OCI-LY1 (cell line): ENCODE results near the gene RELB.

ENCODE experiments used
- H2AFZ ChIP-seq: fragments of 200-600 bp; sonication (generic), shearing (Covaris generic); 2 replicates; pipeline ENCODE4 v1.6.0; 2014; ENCODE audit warnings: antibody characterized with exemption, mild to moderate bottlenecking, low read length
- H3F3A ChIP-seq: fragments of 200-600 bp; sonication (generic), shearing (Covaris generic); 2 replicates; pipeline ENCODE4 v1.6.0; 2014; ENCODE audit warnings: mild to moderate bottlenecking, antibody characterized with exemption, low read length, moderate library complexity; ENCODE audit not compliant: insufficient read depth
- H3K27ac ChIP-seq: fragments of 200-600 bp; sonication (generic); 2 replicates; pipeline ENCODE4 v1.5.1; 2014; ENCODE audit warnings: low read length, mixed run types, mild to moderate bottlenecking, low read depth; ENCODE audit not compliant: poor library complexity, severe bottlenecking
- H3K27me3 ChIP-seq: fragments of 200-600 bp; sonication (generic); 2 replicates; pipeline ENCODE4 v1.6.0; 2014; ENCODE audit warnings: antibody characterized with exemption, mild to moderate bottlenecking, low read length, moderate library complexity; ENCODE audit not compliant: insufficient read depth
- H3K36me3 ChIP-seq: fragments of 200-600 bp; sonication (generic); 2 replicates; pipeline ENCODE4 v1.6.1; 2014; ENCODE audit warnings: mild to moderate bottlenecking, antibody characterized with exemption, low read length, moderate library complexity, mixed read lengths; ENCODE audit not compliant: insufficient read depth
- H3K4me1 ChIP-seq: fragments of 200-600 bp; sonication (generic); 2 replicates; pipeline ENCODE4 v1.5.1; 2014; ENCODE audit warnings: mild to moderate bottlenecking, low read length, moderate library complexity; ENCODE audit not compliant: insufficient read depth, severe bottlenecking
- H3K4me2 ChIP-seq: fragments of 200-600 bp; sonication (generic), shearing (Covaris generic); 2 replicates; pipeline ENCODE4 v1.6.1; 2014; ENCODE audit warnings: low read length
- H3K4me3 ChIP-seq: fragments of 200-600 bp; sonication (generic); 2 replicates; pipeline ENCODE4 v1.5.1; 2014; ENCODE audit warnings: low read length, low read depth, mild to moderate bottlenecking, mixed read lengths; ENCODE audit not compliant: poor library complexity, severe bottlenecking
- H3K79me2 ChIP-seq: fragments of 200-600 bp; shearing (Covaris generic); 2 replicates; pipeline ENCODE4 v1.6.1; 2016; ENCODE audit warnings: mixed run types, low read length, mixed read lengths; ENCODE audit not compliant: insufficient read depth
- H3K9ac ChIP-seq: fragments of 200-600 bp; sonication (generic), shearing (Covaris generic); 2 replicates; pipeline ENCODE4 v1.6.1; 2014; ENCODE audit warnings: mild to moderate bottlenecking, low read length, mixed read lengths
- H3K9me2 ChIP-seq: fragments of 200-600 bp; sonication (generic), shearing (Covaris generic); 2 replicates; pipeline ENCODE4 v1.6.1; 2014; ENCODE audit warnings: low read depth, mild to moderate bottlenecking, low read length, mixed read lengths
- H3K9me3 ChIP-seq: fragments of 200-600 bp; shearing (Covaris generic); 2 replicates; pipeline ENCODE4 v1.6.1; 2014; ENCODE audit warnings: low read length, mixed read lengths
- H4K20me1 ChIP-seq: fragments of 200-600 bp; sonication (generic), shearing (Covaris generic); 2 replicates; pipeline ENCODE4 v1.6.0; 2016; ENCODE audit warnings: mild to moderate bottlenecking, low read length; ENCODE audit not compliant: insufficient read depth
- EZH2 ChIP-seq: fragments of 200-600 bp; sonication (generic), shearing (Covaris generic); IDR thresholded peaks from 2 replicates; pipeline ENCODE4 v1.8.0; 2017; ENCODE audit warnings: borderline replicate concordance, mixed run types, mild to moderate bottlenecking, antibody characterized with exemption, low read length, moderate library complexity, mixed read lengths
- TF ChIP-seq, protein P1 (sequence below): fragments of 200-600 bp; sonication (generic), shearing (Covaris generic); IDR thresholded peaks from 2 replicates; pipeline ENCODE4 v1.5.1; 2017; ENCODE audit warnings: mild to moderate bottlenecking, antibody characterized with exemption, low read length, moderate library complexity, mixed read lengths

RELB gene

GRCh38 chr19:45076029-45076850, 75.0 kb downstream of the RELB start, which contains the start of gene ZNF296:
Gene ZNF296, minus strand, starts transcription at chr19:45076478. Its CDS starts 105 bp downstream, at chr19:45076373.
- H3K4me2 ChIP-seq = peak within 1 kb of the TSS; percentile 78
- H3K79me2 ChIP-seq = peaks cover 20% of the 10 kb centered on the region
- no peaks in the 10 kb centered on the region for H3K9me2 ChIP-seq
- no peak for TF ChIP-seq EZH2
- TF ChIP-seq, protein P1, sequence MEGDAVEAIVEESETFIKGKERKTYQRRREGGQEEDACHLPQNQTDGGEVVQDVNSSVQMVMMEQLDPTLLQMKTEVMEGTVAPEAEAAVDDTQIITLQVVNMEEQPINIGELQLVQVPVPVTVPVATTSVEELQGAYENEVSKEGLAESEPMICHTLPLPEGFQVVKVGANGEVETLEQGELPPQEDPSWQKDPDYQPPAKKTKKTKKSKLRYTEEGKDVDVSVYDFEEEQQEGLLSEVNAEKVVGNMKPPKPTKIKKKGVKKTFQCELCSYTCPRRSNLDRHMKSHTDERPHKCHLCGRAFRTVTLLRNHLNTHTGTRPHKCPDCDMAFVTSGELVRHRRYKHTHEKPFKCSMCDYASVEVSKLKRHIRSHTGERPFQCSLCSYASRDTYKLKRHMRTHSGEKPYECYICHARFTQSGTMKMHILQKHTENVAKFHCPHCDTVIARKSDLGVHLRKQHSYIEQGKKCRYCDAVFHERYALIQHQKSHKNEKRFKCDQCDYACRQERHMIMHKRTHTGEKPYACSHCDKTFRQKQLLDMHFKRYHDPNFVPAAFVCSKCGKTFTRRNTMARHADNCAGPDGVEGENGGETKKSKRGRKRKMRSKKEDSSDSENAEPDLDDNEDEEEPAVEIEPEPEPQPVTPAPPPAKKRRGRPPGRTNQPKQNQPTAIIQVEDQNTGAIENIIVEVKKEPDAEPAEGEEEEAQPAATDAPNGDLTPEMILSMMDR = no peak
- peaks cover 72% of the 10 kb centered on the region for H3K4me1 ChIP-seq
- no peaks in the 10 kb centered on the region for H4K20me1 ChIP-seq
- peak within 1 kb of the TSS; percentile 83 for H3K4me3 ChIP-seq
- H3K36me3 ChIP-seq = peaks cover 29% of the 10 kb centered on the region
- H2AFZ ChIP-seq = no peak within 1 kb of the TSS
- H3K27me3 ChIP-seq = no peaks in the 10 kb centered on the region
- peak within 1 kb of the TSS; percentile 96 for H3K9ac ChIP-seq
- H3K9me3 ChIP-seq = no peaks in the 10 kb centered on the region
- peaks cover 13% of the 10 kb centered on the region for H3F3A ChIP-seq
- peak within 1 kb of the TSS; percentile 89 for H3K27ac ChIP-seq

DNA sequence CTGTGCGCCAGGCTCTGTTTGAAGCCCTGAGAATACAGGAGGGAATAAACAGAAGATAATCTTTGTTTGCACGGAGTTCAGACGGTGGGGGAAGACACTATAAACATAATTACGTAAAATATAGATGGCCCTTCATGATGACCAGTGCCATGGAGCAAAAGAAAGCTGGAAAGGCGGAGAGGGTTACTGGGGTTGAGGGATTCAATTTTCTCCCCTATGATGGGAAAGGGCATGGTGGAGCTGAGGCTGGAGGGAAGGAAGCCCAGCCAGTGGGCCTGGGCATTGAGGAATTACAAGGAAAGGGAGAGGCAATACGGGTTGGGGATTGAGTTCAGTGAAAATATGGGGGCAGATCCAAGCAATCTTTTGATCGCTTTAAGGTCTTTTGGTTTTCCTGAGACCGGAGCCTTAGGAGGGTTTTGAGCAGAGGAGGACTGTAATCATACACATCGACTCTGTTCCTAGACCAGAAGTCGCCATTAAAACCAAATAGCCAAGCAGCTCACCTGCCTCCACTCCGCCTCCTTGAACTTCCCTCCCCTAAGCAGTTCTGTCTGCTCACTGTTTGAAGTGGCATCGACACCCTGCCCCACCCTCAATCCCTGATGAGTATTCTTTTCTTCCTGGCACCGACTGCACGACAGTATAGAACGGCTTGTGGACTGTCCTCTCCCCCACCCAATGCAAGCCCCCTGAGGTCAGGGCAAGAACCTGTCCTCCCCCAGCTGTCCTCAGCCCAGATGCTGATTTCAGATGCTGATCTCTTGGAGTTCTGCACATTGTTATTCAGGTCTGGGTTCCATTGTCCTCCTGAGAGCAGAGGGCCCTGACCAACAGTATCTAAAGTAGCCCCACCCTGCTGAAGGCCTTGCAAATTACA, 75.8 kb downstream of the RELB start:
- H3K36me3 ChIP-seq = peaks cover 29% of the 10 kb centered on the region
- H3K4me3 ChIP-seq = peak overlapping the region; percentile 83
- peak overlapping the region; percentile 96 for H3K9ac ChIP-seq
- no peak overlapping the region for H2AFZ ChIP-seq
- peak overlapping the region; percentile 85 for H3K27ac ChIP-seq
- H3K9me2 ChIP-seq = no peaks in the 10 kb centered on the region
- no peaks in the 10 kb centered on the region for H3K27me3 ChIP-seq
- peaks cover 28% of the 10 kb centered on the region for H3K79me2 ChIP-seq
- no peaks in the 10 kb centered on the region for H4K20me1 ChIP-seq
- TF ChIP-seq, protein P1 = no peak
- no peak for TF ChIP-seq EZH2
- peaks cover 13% of the 10 kb centered on the region for H3F3A ChIP-seq
- H3K9me3 ChIP-seq = no peaks in the 10 kb centered on the region
- peak overlapping the region; percentile 78 for H3K4me2 ChIP-seq
- peaks cover 66% of the 10 kb centered on the region for H3K4me1 ChIP-seq

GRCh38 chr19:45078390-45079062, 77.3 kb downstream of the RELB start:
- peaks cover 13% of the 10 kb centered on the region for H3F3A ChIP-seq

More at GRCh38 chr19:45078390-45079062, 77.3 kb downstream of the RELB start:
- H3K79me2 ChIP-seq = peaks cover 38% of the 10 kb centered on the region
- no peaks in the 10 kb centered on the region for H3K9me2 ChIP-seq
- H3K36me3 ChIP-seq = peaks cover 36% of the 10 kb centered on the region
- TF ChIP-seq EZH2 = no peak
- TF ChIP-seq, protein P1 = no peak
- no peaks in the 10 kb centered on the region for H3K27me3 ChIP-seq
- no peak overlapping the region for H2AFZ ChIP-seq
- peak overlapping the region; percentile 90 for H3K4me3 ChIP-seq
- H3K4me2 ChIP-seq = peak overlapping the region; percentile 94
- peaks cover 53% of the 10 kb centered on the region for H3K4me1 ChIP-seq
- H4K20me1 ChIP-seq = no peaks in the 10 kb centered on the region
- H3K9me3 ChIP-seq = no peaks in the 10 kb centered on the region
- H3K27ac ChIP-seq = peak overlapping the region; percentile 85
- H3K9ac ChIP-seq = peak overlapping the region; percentile 93
